ENCODE measurements around the gene GRIK2.

GRIK2 gene

GRCh38 chr6:101878554-101879276, 485.2 kb downstream of the GRIK2 start:
- no peak overlapping the region for H3K4me3 ChIP-seq (ENCODE audit: low read depth, low read length)
- no peak for DNase-seq (ENCODE audit: low read depth)
- TF ChIP-seq CTCF (IDR thresholded peaks at IDR 0.05; ENCODE audit: low read depth, low read length, missing control alignments): no peak

- no peak for DNase-seq (ENCODE audit: low read depth)
- H3K4me3 ChIP-seq (ENCODE audit: low read depth, low read length): no peak overlapping the region
- TF ChIP-seq CTCF (IDR thresholded peaks at IDR 0.05; ENCODE audit: low read depth, low read length, missing control alignments): no peak
These were observed 486.3 kb downstream of the GRIK2 start for GRCh38 chr6:101879782-101880181.

DNA sequence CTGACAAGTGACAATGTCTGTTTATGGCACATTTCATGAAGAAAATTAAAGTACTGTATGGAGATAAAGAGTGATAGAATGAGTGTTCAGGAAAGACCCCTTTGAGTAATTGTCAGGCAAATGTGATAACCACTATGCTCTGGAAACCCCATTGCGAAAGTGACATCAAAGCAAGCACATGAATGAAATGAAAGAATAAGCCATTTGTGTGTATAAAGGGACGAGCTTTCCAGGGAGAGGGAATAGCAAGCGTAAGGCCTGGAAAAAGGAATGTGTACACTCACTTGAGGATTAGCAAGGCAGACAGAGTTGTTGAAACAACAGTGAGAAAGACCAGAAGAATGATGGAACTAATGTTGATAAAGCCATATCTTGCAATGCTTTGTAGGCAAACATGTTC, 490.0 kb downstream of the GRIK2 start:
- TF ChIP-seq CTCF (IDR thresholded peaks at IDR 0.05; ENCODE audit: low read depth, low read length, missing control alignments): no peak
- DNase-seq (ENCODE audit: low read depth): no peak
- H3K4me3 ChIP-seq (ENCODE audit: low read depth, low read length): no peak overlapping the region

- DNase-seq (ENCODE audit: low read depth): no peak
- no peak for TF ChIP-seq CTCF (IDR thresholded peaks at IDR 0.05; ENCODE audit: low read depth, low read length, missing control alignments)
- H3K4me3 ChIP-seq (ENCODE audit: low read depth, low read length): no peak overlapping the region
These were observed 494.0 kb downstream of the GRIK2 start for GRCh38 chr6:101887532-101887931.

GRCh38 chr6:101907356-101908217, 514.1 kb downstream of the GRIK2 start:
- no peak for DNase-seq (ENCODE audit: low read depth)
- no peak for TF ChIP-seq CTCF (IDR thresholded peaks at IDR 0.05; ENCODE audit: low read depth, low read length, missing control alignments)
- no peak overlapping the region for H3K4me3 ChIP-seq (ENCODE audit: low read depth, low read length)

- no peak for DNase-seq (ENCODE audit: low read depth)
- no peak for TF ChIP-seq CTCF (IDR thresholded peaks at IDR 0.05; ENCODE audit: low read depth, low read length, missing control alignments)
These were observed 515.9 kb downstream of the GRIK2 start for GRCh38 chr6:101909366-101909765.

More at GRCh38 chr6:101909366-101909765, 515.9 kb downstream of the GRIK2 start:
- no peak overlapping the region for H3K4me3 ChIP-seq (ENCODE audit: low read depth, low read length)

Measured in GM12864 (cell line).